ENCODE data around the gene C16orf54.
"Not testable (repeated sequence)": the region's sequence is repeated elsewhere in the genome, so short reads cannot be mapped to it uniquely, and the experiment has no call there.

C16orf54 gene

GRCh38 chr16:29767062-29767461 lies 21.3 kb upstream of the C16orf54 start:
- no peak for DNase-seq

GRCh38 chr16:29766571-29766970 lies 20.8 kb upstream of the C16orf54 start:
- no peak for DNase-seq

DNA sequence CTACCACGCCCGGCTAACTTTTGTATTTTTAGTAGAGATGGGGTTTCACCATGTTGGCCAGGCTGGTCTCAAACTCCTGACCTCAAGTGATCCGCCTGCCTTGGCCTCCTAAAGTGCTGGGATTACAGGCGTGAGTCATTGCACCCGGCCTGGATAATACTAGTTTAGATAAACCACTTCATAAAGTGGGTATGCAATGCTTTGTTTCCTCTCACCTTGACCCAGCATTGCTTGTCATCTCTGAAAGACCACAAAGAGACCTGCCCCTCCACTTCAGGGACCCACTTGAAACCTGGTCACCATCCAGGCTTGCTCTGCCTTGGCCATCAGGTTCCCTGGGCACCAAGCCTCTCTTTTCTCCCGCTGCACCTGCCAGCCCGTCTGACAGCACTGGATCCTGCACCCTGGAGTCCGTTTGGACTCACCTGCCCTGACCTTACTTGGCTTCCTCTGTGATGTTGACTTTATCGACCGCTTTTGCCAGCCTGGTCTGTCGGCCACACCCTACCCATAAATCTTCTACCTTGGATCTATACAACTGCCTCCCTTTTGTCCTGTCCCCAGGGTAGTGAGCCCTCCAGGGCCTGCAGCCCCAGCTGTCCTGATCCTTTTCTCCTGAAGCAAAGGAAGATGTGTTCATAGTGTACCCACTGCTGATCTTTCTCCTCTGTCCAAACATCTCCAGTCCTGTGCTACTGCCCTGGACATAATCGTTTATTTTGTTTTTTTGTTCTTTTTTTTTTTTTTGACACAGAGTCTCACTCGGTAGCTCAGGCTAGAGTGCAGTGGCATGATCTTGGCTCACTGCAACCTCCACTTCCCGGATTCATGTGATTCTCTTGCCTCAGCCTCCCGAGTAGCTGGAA lies 19.6 kb upstream of the C16orf54 start:
- DNase-seq: no peak

DNA sequence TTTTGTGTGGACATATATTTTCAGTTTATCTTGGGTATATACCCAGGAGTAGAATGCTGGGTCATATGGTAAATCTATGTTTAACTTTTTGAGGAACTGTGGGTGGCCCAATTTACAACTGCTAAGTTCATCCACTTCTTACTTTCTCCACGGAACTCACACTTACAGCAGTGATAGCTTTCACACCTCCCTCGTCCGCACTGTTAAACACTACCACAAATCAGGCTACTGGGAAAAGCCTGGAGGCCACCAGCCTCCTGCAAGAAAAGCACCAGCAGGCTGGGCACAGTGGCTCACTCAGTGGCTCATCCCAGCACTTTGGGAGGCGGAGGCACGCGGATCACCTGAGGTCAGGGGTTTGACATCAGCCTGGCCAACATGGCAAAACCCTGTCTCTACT lies 17.5 kb upstream of the C16orf54 start:
- DNase-seq: no peak

- no peak for DNase-seq
These were observed 16.1 kb upstream of the C16orf54 start for GRCh38 chr16:29761882-29762281.

DNA sequence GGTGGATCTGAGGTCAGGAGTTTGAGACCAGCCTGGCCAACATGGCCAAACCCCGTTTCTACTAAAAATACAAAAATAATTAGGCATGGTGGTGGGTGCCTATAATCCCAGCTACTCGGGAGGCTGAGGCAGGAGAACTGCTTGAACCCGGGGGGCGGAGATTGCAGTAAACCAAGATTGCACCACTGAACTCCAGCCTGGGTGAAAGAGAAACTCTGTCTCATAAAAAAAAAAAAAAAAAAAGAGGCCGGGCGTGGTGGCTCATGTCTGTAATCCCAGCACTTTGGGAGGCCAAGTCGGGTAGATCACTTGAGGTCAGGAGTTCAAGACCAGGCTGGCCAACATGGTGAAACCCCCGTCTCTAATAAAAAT lies 15.5 kb upstream of the C16orf54 start:
- DNase-seq: not testable (repeated sequence)

DNA sequence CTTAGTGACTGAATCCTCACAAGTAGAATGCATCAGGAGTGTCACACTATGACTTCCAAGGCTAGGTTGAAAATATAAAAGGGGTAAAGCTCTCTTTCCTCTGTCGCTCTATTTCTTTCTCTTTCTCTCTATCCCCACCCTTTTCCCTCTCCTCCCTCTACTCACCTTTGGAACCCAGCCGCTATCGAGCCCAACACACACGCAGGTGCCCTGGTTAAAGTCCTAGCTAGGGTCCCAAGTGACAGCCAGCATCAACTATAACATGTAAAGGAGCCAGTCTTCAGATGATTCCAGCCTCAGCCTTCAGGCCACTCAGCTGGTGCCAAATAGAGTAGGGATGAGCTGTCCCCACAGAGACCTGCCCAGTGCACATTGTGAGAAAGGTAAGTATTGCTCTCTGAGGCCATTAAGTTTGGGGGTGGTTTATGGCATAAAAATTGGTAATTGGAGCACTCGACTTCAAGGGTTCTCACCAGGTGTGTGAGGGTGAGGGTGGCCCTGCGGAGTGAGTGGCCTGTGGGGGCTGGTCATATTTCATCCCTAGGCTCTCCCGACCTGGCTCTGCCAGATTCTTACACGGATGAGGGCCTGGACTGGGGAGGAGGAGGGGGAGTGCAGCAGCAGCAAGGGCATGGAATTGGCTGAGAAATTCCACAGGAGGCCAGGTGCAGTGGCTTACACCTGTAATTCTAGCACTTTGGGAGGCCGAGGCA lies 14.9 kb upstream of the C16orf54 start:
- no peak for DNase-seq

DNA sequence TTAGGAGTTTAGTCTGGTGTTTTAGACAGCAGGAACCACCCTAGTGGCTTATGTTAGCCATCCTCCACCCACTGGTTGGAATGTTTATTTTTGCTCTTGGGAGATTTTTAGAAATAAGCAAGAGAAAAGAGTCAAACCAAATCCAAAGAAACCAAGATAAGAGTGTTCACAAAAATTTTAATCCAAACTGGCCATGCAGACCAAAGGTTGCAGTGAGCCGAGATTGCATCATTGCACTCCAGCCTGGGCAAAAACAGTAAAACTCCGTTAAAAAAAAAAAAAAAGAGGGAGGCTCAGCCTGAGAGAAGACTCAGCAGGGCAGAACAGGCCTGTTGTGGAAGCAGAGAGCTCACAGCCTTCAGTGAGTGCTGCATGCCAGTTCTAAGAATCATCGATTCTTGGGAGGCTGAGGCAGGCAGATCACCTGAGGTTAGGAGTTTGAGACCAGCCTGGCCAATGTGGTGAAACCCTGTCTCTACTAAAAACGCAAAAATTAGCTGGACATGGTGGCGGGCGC lies 12.2 kb upstream of the C16orf54 start:
- DNase-seq: no peak

- DNase-seq: not testable (repeated sequence)
These were observed 11.3 kb upstream of the C16orf54 start for GRCh38 chr16:29757086-29757485.

DNA sequence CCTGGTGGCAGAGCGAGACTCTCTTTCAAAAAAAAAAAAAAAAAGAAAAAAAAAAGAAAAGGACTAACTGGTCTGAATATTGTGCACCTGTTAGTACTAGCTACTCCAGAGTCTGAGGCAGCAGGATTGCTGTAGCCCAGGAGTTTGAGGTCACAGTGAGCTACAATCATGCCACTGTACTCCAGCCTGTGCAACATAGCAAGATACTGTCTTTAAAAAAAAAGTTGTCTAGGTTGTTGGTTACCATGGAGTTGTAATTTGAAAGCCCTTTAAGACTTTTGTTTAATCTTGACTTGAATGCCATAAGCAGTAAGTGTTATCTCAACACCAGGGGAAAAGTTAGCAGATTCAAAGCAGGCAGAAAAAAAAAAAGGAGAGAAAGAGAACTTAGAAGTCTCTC lies 10.9 kb upstream of the C16orf54 start:
- no peak for DNase-seq

DNA sequence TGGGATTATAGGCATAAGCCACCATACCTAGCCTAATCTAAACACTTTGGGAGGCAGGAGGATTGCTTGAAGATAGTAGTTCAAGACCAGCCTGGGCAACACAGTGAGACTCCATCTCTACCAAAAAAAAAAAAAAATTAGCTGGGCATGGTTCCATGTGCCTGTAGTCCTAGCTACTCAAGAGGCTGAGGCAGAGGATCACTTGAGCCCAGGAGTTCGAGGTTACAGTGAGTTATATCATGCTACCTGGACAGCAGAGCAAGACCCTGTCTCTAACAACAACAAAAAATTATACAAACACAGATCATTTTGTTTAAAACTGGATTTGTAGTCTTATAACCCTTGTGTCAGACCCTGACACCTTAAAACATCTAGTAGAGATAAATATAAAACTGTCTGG lies 7.7 kb upstream of the C16orf54 start:
- DNase-seq: no peak

- not testable (repeated sequence) for DNase-seq
These were observed 3.0 kb upstream of the C16orf54 start for GRCh38 chr16:29748760-29749149.

GRCh38 chr16:29747947-29748759 lies 2.4 kb upstream of the C16orf54 start:
- no peak for DNase-seq

- DNase-seq: not testable (repeated sequence)
These were observed 728 bp upstream of the C16orf54 start for GRCh38 chr16:29746518-29746917.

- DNase-seq: no peak
These were observed 503 bp downstream of the C16orf54 start for GRCh38 chr16:29745121-29745852.

GRCh38 chr16:29744541-29745101 lies 1.2 kb downstream of the C16orf54 start:
- DNase-seq: no peak

- DNase-seq: no peak
These were observed 1.8 kb downstream of the C16orf54 start for GRCh38 chr16:29743827-29744531.

- DNase-seq: no peak
These were observed 2.3 kb downstream of the C16orf54 start for GRCh38 chr16:29743475-29743826.

- DNase-seq: no peak
These were observed 3.0 kb downstream of the C16orf54 start for GRCh38 chr16:29742683-29743275.

DNA sequence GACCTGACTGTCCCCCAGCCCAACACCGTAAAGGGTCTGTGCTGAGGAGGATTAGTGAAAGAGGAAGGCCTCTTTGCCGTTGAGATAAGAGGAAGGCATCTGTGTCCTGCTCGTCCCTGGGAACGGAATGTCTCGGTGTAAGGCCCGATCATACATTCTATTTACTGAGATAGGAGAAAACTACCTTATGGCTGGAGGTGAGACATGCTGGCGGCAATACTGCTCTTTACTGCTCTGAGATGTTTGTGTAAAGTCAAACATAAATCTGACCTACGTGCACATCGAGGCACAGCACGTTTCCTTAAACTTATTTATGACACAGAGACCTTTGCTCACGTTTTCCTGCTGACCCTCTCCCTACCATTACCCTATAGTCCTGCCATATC lies 5.2 kb downstream of the C16orf54 start:
- DNase-seq: not testable (repeated sequence)
